Lung microvascular endothelial cell (primary cell): ENCODE data around the gene EVPLL. TPM values are rescaled to one million over a fixed set of nuclear protein-coding genes. Genes with fewer than 3 reads are reported as not detected.
"Not testable (repeated sequence)": the region's sequence is repeated elsewhere in the genome, so short reads cannot be mapped to it uniquely, and the experiment has no call there.

Experiments
- DNase-seq, 2 donors: peaks; one replicate each; pipeline versions ENCODE4 v3.0.0 to v3.0.0-alpha.2; 2010; ENCODE audit warnings: low read depth in 2 of 2
- total RNA-seq: library from RNA; depleted of rRNA; stranded (reverse); fragments of >200 nt; gene quantifications from 2 replicates; pipeline ENCODE4 v1.2.1, GENCODE V29; 2014

Gene EVPLL
- total RNA-seq, 1 donor from 2014 or later = not detected

DNA sequence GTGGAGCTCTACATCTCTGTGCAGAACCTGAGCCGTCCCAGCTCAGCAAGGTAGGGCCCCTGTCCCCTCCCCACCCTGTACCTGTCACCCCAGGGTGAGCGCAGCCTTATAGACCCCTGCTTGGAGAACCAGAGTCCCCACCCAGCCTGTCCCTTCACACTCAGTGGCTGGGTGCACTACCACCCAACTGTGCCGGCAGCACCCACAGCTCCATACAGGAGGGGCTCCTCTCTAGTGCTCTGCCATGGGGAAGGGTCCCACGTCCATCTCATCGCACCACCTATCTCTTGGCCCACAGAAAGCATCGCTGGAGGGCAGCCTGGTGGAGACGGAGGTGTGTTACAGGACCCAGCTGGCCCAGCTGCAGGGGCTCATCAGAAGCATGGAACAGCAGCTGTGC, 45.4 kb downstream of the EVPLL start:
- DNase-seq = not testable (repeated sequence)

DNA sequence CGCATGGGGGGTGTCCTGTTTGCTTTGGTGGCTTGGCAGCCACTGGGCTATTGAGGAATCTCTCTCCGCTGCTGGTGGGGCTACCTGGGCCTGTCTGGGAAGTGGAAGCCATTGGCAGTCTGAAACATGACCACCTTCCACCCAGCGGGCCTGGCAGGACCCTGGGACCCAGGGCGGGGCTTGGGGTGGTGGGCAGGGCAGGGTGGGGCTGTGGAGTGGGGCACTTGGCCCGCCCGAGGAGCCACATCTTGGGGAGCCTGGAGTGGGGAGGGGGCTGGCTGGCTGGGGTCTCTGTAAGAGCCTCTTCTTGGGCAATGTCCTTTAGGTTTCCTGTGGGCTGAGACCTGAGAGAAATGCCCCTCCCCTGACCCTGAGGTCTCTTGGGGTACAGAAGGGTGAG, 48.0 kb downstream of the EVPLL start:
- DNase-seq = not testable (repeated sequence)

- not testable (repeated sequence) for DNase-seq
Observed at GRCh38 chr17:18426639-18427038, 49.1 kb downstream of the EVPLL start.

- DNase-seq = not testable (repeated sequence)
Observed at GRCh38 chr17:18432206-18432605, 54.6 kb downstream of the EVPLL start.

Other genes with a start within 250 kb of the EVPLL start
- gene ALKBH5, start 193.9 kb upstream of the EVPLL start, total RNA-seq = 43.6 and 70.6 TPM in 2 replicates
- gene LLGL1, start 152.1 kb upstream of the EVPLL start, total RNA-seq = 13.9 and 14.6 TPM in 2 replicates
- gene FLII, start 119.0 kb upstream of the EVPLL start, total RNA-seq = 247 and 272 TPM in 2 replicates
- gene MIEF2, start 117.1 kb upstream of the EVPLL start, total RNA-seq = 8.1 and 10.3 TPM in 2 replicates
- gene TOP3A, start 62.8 kb upstream of the EVPLL start, total RNA-seq = 13.1 and 14.1 TPM in 2 replicates
- gene SMCR8, start 62.5 kb upstream of the EVPLL start, total RNA-seq = 10.7 and 15.5 TPM in 2 replicates
- gene SHMT1, start 14.2 kb upstream of the EVPLL start, total RNA-seq = 7.4 and 9.3 TPM in 2 replicates
- gene LGALS9C, start 99.0 kb downstream of the EVPLL start, total RNA-seq = not detected in 2 replicates